Activated CD4-positive, CD25-positive, alpha-beta regulatory T cell treated with anti-CD3 and anti-CD28 coated beads, Interleukin-2, amount 50 U/mL, for 24 hours (primary cell): ENCODE measurements around the gene GPR6.

Experiments used
- ATAC-seq, 2 donors: fragments of 150-1000 bp; cut with Tn5 transposase; one replicate each; pipeline ENCODE4 v1.10.0; 2021; ENCODE audit warnings: mild to moderate bottlenecking in 1 of 2, moderate library complexity in 1 of 2

GPR6 gene, protein sequence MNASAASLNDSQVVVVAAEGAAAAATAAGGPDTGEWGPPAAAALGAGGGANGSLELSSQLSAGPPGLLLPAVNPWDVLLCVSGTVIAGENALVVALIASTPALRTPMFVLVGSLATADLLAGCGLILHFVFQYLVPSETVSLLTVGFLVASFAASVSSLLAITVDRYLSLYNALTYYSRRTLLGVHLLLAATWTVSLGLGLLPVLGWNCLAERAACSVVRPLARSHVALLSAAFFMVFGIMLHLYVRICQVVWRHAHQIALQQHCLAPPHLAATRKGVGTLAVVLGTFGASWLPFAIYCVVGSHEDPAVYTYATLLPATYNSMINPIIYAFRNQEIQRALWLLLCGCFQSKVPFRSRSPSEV

GRCh38 chr6:109978174-109979032, at the start of gene GPR6:
TSS of gene GPR6 (plus strand) at chr6:109978311. CDS start at chr6:109979113, 802 bp downstream.
- ATAC-seq = no peak

- ATAC-seq = no peak
Observed at GRCh38 chr6:109934293-109934692, 43.8 kb upstream of the GPR6 start.

DNA sequence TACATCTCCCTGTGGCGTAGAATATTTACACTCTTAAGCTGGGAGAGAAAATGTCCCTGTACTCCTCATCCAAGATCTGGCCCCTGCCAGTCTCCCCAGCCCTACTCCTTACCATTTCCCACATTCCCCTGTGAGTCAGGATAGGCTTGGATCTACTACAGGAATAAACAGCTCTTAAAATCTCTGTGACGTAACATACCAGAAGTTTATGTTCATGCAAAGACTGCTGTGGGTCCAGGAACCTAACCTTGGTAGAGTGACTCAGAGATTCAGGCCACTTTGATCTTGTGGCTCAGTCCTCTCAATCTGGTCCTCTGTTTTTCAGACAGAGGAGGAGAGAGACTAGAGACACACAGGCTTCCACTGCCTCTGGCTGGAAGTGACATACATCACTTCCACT, 38.5 kb upstream of the GPR6 start:
- ATAC-seq = no peak

- no peak for ATAC-seq
Observed at GRCh38 chr6:109944448-109944847, 33.7 kb upstream of the GPR6 start.

GRCh38 chr6:109945091-109945490, 33.0 kb upstream of the GPR6 start:
- no peak for ATAC-seq

DNA sequence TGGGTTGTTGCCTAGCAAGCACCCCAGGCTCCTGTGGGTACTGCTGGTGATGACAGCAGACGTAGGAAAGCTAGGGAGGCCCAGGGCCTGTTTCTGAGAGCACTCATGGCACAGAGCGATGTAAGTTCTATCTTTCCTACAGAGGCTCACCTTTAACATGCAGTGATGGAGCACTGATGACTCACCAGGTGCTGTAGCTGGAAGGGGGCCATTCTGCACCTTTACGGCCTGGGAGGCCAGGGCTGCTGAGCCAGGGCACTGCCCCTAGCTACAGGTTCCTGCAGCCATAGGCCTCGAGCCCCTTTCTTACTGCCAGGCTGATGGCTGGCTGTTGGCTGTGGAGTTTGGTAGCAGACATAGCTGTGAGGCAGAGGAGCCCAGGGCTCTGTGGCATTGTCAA, 31.1 kb upstream of the GPR6 start:
- ATAC-seq = no peak

DNA sequence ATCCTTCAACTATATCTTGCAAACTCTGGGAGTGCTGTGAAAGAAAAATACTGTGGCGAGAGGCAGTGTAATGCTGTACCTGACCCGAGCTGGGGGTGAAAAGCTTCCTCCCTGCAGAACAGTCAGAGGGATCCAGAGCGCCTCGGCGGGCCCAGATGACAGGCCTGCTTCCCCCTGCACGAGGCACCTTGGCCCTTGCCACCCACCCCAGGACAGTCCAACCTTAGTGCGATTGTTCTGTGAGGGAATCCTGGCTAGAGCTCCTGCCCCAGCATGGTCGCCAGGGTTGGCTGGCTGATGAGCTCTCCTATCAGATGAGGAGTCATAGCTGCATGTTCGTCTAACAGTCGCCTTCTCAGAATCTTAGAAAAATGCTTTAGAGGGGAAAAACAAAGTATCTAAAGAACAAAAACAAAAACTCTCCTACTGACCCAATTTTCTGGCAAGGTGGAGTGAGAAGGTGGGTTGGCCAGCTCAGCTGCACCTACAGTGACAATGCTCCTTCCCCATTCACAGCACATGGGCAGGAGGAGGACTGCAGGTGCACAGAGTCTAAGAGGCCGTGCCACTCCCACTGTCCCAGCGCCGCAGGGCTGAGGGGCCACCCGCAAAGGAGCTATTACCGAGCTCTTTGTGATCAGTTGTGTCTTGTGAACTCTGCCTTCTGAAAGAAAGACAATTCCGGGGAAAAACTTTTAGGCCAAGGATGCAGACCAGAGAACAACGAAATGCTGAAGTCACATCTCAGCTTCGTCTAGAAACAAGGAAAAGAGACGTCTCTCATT, 28.6 kb upstream of the GPR6 start:
- ATAC-seq = no peak

- no peak for ATAC-seq
Observed at GRCh38 chr6:109955491-109955890, 22.6 kb upstream of the GPR6 start.

DNA sequence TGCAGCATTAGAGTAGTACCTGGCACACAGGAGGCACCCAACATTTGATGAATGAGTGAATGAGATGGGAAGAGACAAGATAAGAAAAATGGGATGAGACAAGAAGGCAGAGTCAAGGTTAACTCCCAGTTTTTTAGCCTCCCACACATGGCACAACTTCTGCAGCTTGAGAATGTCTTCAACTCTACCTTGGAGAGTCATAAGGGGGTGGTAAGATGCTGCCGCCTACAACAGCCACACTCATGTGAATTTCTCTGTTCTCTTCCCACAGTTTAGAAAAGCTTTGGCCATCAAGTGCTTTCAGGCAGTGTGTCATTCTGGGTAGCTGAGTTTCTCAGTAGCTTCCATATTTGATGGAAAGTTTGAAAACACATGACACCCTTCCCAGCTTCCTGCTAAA, 19.5 kb upstream of the GPR6 start:
- ATAC-seq = no peak

DNA sequence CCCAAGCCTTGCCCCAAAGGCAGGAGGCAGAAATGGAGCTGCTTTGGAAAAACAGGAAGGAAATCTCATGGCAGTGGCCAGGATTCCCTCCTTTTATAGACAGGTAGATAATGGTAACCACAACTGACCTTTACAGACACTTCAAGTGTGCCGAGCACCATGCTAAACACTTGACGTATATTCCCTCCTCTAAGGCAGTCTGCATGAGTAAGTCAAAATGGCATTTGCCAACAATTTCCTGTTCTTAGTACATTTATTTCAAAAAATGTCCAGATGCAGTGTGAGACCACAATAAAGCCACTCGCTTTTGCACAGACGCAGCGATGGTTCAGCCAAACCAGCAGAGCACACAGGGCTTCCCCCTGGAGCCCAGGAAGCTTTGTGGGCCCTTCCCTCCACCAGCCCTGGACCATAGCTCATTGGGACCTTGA, 16.5 kb upstream of the GPR6 start:
- ATAC-seq = no peak

GRCh38 chr6:109962271-109962670, 15.8 kb upstream of the GPR6 start:
- ATAC-seq = no peak

- no peak for ATAC-seq
Observed at GRCh38 chr6:109963598-109964170, 14.4 kb upstream of the GPR6 start.

DNA sequence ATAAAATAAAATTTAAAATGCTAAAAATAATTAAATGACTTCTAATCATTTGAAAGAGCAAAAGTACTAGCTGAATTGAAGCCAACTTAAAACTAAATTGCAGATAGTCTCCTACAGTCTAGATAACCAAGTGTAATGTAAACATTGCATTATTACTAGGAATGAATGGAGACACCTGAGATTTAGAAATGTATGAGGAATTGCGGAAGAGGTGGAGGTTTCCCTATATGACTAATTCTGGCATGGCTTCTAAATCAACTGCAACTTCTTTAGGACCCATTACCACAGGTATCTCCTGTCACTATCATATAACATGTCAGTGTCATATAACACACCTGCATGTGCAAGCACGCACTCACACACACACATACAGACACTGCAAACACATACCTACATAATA, 13.2 kb upstream of the GPR6 start:
- ATAC-seq = no peak

- no peak for ATAC-seq
Observed at GRCh38 chr6:109966299-109966698, 11.8 kb upstream of the GPR6 start.

DNA sequence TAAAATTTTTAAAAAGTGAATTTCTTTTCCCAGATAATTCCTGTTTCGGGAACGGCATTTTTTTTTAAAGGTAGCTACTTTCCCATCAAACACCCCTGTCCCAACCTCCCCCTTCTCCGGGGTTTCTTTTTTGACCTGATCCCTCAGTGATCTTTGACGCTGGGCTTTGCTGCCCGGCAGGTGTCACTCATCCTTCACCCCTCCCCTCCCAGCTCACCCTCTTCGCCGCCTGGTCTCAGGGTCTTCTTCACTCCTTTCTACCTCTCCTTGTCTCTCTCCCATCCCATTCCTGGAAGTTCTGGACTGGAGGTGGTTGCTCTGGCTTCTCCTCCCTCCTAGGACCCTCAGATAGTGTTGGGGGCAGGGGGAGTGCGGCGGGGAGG, 329 bp upstream of the GPR6 start:
- no peak for ATAC-seq

- ATAC-seq = no peak
Observed at GRCh38 chr6:109979033-109979921, 1.2 kb downstream of the GPR6 start.

GRCh38 chr6:109984410-109984809, 6.3 kb downstream of the GPR6 start:
- no peak for ATAC-seq

DNA sequence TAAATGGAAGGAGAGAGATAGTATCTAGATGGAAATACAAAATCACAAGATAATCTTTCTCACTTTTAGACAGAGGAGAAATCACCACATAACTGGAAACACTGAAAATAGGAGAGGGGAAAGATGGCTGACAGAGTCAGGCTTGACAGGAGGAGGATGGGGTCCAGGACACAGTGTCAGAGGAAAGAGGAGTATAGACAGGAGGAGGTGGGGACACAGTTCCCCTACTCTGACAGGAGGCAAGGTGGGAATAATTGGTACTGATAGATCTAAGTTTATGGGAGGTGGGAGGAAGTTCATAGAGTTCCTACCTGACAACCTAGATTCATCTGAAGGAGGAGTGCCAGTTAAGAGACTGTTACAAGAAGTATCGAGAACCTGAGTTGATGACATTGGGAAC, 9.1 kb downstream of the GPR6 start:
- no peak for ATAC-seq

- no peak for ATAC-seq
Observed at GRCh38 chr6:109991201-109992101, 13.3 kb downstream of the GPR6 start.

- no peak for ATAC-seq
Observed at GRCh38 chr6:109998159-109998785, 20.2 kb downstream of the GPR6 start.
